ENCODE measurements around the gene SLC44A3.

The SLC44A3 gene

DNA sequence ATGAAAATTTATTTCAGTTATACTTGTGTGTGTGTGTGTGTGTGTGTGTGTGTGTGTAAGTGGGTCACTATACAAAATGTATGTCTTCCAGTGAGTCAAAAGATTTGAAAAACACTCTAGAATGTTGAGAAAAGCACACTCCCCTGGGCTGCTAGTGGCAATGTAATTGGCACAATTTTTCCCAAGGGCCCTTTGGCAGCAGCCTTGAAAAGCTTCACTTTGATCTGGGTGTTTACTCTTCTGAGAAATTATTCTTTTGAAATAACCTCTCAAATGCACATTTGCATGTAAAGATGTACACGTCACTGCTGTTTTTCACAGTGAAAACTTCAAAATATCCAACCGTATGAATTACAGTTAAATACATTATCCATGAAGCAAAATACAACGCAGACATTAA, 22.1 kb upstream of the SLC44A3 start:
- in situ Hi-C loops (cut with MboI; ENCODE audit: low sequenced_read_pairs, unreplicated experiment) = no loop called here
- no peak for DNase-seq (ENCODE audit: low spot score)
- TF ChIP-seq, protein P1, sequence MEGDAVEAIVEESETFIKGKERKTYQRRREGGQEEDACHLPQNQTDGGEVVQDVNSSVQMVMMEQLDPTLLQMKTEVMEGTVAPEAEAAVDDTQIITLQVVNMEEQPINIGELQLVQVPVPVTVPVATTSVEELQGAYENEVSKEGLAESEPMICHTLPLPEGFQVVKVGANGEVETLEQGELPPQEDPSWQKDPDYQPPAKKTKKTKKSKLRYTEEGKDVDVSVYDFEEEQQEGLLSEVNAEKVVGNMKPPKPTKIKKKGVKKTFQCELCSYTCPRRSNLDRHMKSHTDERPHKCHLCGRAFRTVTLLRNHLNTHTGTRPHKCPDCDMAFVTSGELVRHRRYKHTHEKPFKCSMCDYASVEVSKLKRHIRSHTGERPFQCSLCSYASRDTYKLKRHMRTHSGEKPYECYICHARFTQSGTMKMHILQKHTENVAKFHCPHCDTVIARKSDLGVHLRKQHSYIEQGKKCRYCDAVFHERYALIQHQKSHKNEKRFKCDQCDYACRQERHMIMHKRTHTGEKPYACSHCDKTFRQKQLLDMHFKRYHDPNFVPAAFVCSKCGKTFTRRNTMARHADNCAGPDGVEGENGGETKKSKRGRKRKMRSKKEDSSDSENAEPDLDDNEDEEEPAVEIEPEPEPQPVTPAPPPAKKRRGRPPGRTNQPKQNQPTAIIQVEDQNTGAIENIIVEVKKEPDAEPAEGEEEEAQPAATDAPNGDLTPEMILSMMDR (IDR thresholded peaks at IDR 0.05; ENCODE audit: borderline replicate concordance, control extremely low read depth, extremely low read depth, insufficient read depth, missing control alignments) = no peak

GRCh38 chr1:94798462-94798861, 21.7 kb upstream of the SLC44A3 start:
- DNase-seq (ENCODE audit: low spot score) = no peak
- in situ Hi-C loops (cut with MboI; ENCODE audit: low sequenced_read_pairs, unreplicated experiment) = no loop called here
- TF ChIP-seq, protein P1 (IDR thresholded peaks at IDR 0.05; ENCODE audit: borderline replicate concordance, control extremely low read depth, extremely low read depth, insufficient read depth, missing control alignments) = no peak

DNA sequence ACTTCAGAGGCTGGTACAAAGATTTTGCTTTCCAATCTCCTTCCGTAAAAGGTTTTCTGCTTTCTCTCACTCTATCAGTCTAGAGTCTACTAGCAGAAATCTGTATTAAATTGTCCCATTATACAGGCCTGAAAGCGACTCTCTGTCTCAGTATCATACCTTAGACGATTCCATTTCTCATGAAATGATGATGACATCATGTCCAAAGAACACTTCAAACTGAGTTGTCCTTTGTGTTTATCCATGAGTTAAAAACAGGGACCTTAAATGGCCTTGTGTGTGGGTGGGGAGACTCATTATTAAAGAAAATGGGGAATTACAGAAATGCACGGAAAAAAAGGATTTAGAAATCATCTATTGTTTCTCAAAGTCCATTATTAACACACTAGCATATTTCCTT, 21.0 kb upstream of the SLC44A3 start:
- DNase-seq (ENCODE audit: low spot score) = no peak
- TF ChIP-seq, protein P1 (IDR thresholded peaks at IDR 0.05; ENCODE audit: borderline replicate concordance, control extremely low read depth, extremely low read depth, insufficient read depth, missing control alignments) = no peak
- in situ Hi-C loops (cut with MboI; ENCODE audit: low sequenced_read_pairs, unreplicated experiment) = no loop called here

DNA sequence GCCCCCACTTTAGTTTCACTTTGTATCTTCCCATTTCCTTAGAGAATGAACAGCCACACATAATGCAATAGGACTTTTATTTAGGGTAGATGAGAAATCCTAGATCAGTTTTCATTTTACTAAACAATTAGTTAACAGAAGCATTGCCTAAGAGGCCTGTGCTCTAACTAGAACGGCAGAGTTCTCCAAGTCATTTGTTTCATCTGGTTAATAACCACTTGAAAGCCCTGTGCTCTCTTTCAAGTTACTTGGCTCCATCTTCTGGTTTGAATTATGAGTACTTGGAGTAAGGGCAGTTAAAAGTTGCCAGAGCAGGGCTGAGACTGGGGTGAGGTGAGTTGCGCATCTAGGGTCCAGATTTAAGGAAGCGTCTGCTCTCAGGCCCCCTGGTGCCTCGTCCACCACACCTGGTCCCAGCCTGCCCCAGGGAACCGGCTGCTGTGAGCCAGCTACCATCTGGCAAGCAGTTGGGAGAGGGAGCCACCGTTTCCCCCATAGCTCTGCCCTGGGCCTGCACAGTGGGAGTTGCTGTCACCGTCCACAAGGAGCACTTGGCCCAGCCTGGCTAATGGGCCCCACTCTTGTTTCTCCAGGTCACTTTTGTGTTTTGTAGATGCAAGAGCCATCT, 18.1 kb upstream of the SLC44A3 start:
- TF ChIP-seq, protein P1 (IDR thresholded peaks at IDR 0.05; ENCODE audit: borderline replicate concordance, control extremely low read depth, extremely low read depth, insufficient read depth, missing control alignments) = no peak
- peak; percentile 50 for DNase-seq (ENCODE audit: low spot score)
- in situ Hi-C loops (cut with MboI; ENCODE audit: low sequenced_read_pairs, unreplicated experiment) = loop anchor here (10.0 to 25.0 kb wide), 2 partner anchors 317 to 465 kb away; no protein-coding TSS in a partner anchor

- DNase-seq (ENCODE audit: low spot score) = no peak
- TF ChIP-seq, protein P1 (IDR thresholded peaks at IDR 0.05; ENCODE audit: borderline replicate concordance, control extremely low read depth, extremely low read depth, insufficient read depth, missing control alignments) = no peak
- in situ Hi-C loops (cut with MboI; ENCODE audit: low sequenced_read_pairs, unreplicated experiment) = loop anchor here (10.0 to 25.0 kb wide), 2 partner anchors 318 to 466 kb away; no protein-coding TSS in a partner anchor
Observed at GRCh38 chr1:94803106-94803505, 17.1 kb upstream of the SLC44A3 start.

DNA sequence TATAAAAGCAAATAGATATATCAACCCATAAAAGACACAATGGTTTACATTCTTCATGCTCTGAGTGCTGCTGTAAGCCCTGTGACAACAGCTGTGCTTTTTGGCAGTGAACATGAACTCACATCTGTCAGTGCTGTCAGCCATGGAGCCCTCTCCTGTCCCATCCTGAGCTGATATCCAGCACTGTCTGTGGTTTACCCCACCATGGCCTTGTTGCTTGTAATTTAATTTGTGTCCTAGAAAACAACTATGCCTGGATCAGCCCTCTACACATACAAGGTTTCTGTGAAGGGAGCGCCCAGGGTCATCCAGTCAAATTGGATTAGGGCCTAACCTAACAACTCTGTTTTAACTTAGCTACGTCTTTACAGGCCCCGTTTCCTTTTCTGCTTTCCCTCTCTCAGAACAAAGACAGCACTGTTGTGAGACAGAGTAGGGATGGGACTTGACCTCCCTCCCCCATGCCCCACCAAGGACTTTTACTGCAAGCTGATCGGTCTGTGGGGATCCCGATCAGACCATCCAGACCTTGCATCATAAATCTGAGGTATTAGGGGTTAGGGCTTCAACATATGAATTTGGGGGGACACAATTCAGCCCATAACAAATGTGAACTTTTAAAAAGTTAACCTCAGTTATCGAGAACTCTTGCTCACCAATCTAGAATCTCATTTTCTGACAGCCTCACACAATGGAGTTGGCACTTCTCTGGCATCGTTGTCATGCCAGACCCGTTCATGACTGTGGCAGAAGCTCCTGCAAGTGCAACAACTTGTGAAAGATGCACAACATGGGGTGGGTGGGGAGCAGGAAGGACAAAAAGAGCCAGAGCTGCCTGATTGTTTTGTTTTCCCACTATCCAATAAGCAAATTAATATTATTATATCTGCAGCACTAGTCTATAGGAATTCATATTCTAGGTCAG, 16.4 kb upstream of the SLC44A3 start:
- no peak for DNase-seq (ENCODE audit: low spot score)
- TF ChIP-seq, protein P1 (IDR thresholded peaks at IDR 0.05; ENCODE audit: borderline replicate concordance, control extremely low read depth, extremely low read depth, insufficient read depth, missing control alignments) = no peak
- in situ Hi-C loops (cut with MboI; ENCODE audit: low sequenced_read_pairs, unreplicated experiment) = loop anchor here (10.0 to 25.0 kb wide), 2 partner anchors 319 to 466 kb away; no protein-coding TSS in a partner anchor

Measured in GM13976 (cell line).